HG02763 (cell line): ENCODE results near the gene FBXO38.

Experiments used
- ATAC-seq: cut with Tn5 transposase; IDR thresholded peaks from one replicate; pipeline ENCODE4 v1.9.1; 2021; ENCODE audit warnings: mild to moderate bottlenecking, moderate library complexity; ENCODE audit not compliant: unreplicated experiment

Gene FBXO38

DNA sequence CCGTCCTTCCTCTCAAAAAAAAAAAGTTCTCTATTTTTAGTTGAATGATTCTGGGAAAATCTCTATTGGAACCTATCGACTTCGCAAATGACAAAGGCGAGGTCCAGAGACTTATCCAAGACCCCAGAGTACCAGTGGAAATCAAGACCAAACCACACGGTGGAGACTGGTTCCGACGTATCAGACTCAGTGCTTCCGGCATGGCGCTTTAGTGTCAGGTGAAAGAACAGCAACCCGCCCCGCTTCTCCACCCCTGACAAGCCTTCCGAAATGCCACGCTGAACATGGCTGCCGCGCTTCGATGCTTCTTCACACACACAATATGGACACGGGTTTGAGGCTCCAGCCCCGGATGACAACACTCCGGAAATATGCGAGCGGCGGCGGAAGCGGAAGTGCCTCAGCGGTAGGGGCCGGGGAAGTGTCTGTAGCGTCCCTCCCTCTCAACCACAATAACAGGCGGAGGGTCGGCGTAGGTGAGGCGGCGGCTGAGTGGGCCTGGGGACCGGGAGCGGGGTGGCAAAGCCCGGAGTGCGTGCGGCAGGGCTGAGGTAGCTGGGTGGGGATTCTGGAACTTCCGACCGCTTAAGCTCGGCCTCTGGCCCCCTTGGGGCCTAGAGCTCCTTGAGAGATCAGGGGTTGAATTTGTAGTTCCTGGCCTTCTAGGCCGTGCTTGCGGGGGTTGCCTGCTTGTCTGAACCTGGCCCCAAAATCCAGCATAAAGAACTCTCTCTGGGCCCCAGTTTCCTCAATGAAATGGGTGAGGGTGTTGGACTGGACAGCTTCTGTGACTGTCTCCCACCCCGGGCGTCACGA is at the start of gene FBXO38:
Gene FBXO38 (plus strand): TSS at position 395 of the 816 bp plus-strand sequence. CDS start 10,819 bp downstream, outside the sequence.
- ATAC-seq = peak; percentile 99

GRCh38 chr5:148335259-148335658 is 48.5 kb upstream of the FBXO38 start, which contains the start of gene SPINK9:
SPINK9 (plus strand) TSS chr5:148335559; CDS start chr5:148335614, 55 bp downstream.
- ATAC-seq = no peak

- no peak for ATAC-seq
These were observed 46.9 kb upstream of the FBXO38 start for GRCh38 chr5:148336704-148337435.

DNA sequence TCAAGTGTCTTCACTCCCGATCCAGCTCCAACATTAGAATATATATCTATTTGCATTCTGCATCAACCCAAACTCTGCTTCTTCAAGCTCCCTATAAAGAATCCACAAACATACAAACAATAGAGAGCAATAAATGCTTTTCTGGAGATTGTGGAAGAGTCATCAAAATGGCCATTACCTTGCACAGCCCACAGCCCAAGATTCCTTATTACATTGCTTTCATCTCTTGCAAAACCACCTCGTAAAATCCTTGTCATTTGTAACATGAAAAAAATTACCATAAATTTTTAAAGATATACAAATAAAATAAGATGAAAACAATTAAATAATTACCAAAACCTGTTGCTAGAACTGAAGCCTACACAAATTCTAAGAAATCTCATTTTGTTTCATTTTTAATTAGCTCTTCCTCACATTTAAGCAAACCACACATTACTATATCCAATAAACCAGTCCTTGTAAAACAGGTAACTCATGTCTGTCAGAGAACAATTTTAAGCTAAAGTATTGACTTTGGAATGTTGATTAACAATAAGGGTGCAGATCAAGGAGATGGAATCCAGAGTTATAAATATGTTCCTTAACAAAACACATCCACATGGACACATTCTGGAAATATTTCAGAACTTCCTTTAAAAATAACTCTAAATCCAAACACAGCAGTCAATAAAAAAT is 41.2 kb upstream of the FBXO38 start:
- ATAC-seq = no peak

- ATAC-seq = no peak
These were observed 40.7 kb upstream of the FBXO38 start for GRCh38 chr5:148343046-148343407.

GRCh38 chr5:148343603-148344487 is 39.9 kb upstream of the FBXO38 start:
- ATAC-seq = no peak

- ATAC-seq = no peak
These were observed 36.1 kb upstream of the FBXO38 start for GRCh38 chr5:148347706-148348105.

- ATAC-seq = no peak
These were observed 31.1 kb upstream of the FBXO38 start for GRCh38 chr5:148352696-148353095.

DNA sequence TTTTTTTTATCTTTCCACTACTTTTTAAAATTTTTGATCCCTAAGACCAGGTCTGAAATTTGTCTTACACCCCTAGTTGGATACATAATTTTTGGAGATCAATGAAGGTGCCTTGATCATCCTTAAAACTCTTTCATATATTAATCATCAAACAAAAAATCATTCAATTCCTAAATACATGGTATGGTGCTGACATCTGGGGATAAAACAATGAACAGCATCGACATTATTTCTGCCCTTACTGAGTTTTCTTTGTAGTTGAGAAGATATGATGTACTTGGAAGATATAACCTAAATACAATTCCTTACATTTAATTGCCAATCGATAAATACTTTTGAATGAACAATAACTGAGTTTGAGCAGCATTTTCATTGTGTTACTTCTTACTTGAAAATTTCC is 30.1 kb upstream of the FBXO38 start:
- ATAC-seq = no peak

DNA sequence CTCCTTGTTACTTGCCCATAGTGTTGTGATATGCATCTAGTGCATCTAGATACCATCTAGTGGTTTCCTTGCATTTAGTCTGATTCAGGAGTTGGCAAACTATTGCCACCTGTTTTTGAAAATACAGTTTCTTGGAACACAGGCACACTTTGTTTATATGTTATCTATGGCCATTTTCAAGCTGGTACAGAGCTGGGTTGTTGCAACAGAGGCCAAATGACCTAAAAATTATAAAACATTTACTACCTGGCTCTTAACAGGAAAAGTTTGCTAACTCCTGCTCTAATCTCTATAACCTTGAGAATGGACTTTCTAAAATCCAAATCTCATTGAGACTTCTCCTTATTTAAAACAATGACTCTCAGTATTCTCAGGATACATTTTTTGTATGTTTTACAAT is 19.4 kb upstream of the FBXO38 start:
- ATAC-seq = no peak

- no peak for ATAC-seq
These were observed 15.5 kb upstream of the FBXO38 start for GRCh38 chr5:148368299-148368698.

DNA sequence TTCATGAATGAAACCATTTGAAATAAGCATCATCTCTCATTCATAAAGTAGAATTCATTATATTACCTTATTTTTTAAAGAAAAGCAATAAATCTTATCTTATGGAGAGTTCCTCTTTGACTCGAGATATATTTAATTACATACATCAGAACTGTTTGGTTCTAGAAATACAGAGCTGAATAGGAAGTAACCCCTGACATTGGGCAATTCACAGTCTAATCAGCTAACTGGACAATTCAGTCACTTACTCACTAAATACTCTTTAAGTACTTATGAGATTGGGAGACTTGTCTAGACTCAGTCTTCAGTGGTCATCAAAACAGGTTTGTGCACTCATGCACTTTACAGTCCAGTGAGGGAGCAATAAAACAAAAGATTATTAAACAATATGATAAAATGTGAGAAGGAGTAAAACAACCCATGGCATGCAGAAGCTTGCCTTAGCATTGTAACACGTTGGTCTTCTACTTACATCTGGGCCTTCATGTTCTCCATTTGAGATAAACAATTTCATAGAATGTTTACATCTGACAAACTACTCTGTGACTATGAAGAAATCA is 11.5 kb upstream of the FBXO38 start:
- ATAC-seq = no peak

GRCh38 chr5:148372893-148373292 is 10.9 kb upstream of the FBXO38 start:
- no peak for ATAC-seq

GRCh38 chr5:148374690-148375360 is 8.9 kb upstream of the FBXO38 start:
- peak; percentile 65 for ATAC-seq

DNA sequence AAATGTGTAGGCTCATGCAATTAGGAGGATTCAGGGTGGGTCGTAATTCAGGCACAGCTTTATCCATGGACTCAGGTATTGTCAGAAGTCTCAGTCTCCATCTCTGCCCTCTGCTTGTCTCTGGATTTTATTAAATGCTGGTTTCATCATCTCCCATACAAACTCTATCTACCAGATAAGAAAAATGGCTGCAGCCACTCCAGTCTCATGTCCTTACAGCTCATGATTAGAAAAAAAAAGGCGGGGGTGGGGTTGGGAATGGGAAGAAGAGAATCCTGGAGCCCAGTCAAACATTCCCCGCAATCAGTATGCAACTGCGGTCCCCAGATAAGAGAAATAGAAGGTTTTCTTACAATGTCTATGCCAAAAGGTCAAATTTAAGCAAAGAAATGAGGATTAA is 7.6 kb upstream of the FBXO38 start:
- ATAC-seq = no peak

- no peak for ATAC-seq
These were observed 5.1 kb upstream of the FBXO38 start for GRCh38 chr5:148378670-148379069.

DNA sequence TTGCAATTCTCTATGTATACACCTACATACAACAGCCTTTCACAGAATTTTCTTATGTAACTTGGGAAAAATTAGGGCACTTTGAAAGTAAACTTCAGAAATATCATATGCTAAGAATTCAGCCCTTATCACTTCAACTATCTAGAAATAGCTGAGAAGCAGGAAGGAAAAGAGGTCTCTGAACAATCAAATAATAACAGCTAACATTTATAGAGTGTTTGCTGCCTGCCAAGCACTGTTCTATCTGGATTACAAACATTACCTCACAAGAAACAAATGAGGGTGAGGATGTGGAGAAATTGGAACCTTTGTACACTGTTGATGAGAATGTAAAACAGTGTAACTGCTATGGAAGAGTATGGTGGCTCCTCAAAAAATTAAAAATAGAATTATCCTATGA is 4.4 kb upstream of the FBXO38 start:
- no peak for ATAC-seq

DNA sequence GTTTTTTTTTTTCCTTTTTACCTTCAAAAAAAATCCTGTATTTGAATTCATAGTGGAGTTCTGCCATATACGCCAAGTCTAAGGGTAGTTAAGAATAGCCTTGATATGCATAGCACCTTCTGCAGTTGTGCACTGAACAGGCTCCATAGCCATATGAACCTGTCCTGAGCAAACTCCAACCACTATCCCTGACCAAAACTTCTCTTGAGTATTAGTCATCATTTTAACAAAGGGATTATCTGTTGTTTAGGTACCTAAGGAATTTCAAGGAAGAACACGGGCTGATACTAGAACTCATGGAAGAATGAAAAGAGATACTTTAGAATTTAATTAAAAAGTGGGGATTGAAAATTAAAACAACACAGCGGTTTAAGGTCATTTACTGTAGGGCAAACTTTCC is 1.9 kb upstream of the FBXO38 start:
- no peak for ATAC-seq

DNA sequence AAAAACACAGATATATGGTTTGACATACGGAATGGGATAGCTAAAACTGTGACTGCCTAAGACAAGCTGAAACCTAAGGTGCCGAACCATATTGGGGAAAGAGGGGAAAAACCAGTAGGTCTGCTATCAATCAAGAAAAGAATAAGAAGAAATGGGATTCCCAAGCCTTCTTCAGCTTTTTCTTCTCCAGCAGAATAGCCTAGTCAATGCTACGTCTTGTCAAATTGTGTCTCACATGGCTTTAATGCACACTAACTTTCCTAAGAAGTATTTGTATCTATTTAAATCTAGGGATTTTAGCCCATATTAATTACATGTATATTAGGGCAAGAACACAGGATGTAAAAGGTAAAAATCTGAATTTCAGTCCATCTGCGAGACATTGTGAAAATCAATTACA is 797 bp upstream of the FBXO38 start:
- no peak for ATAC-seq

DNA sequence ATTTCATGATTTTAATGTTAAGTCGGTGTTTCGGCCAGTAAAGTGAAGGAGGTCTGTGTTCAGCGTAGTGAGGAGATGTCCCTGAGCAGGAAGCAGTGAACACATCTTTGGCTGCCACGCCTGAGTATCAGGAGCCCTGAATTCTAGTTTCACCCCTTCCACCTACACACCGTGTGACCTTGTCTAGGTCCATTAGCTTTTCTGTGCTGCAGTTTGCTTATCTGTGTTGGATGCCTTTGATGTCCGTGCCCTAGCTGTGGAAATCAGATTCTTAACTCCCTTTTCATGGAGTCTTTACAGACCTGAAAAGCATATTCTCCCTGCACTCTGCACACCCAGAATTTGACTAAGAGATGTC is 601 bp downstream of the FBXO38 start:
- peak; percentile 19 for ATAC-seq
